LNCaP clone FGC (cell line): Measurements from ENCODE around the gene ATP5PD.
"Not testable (repeated sequence)": the region's sequence is repeated elsewhere in the genome, so short reads cannot be mapped to it uniquely, and the experiment has no call there.

ENCODE experiments used
- DNase-seq: peaks from one replicate; pipeline ENCODE4 v3.0.0-alpha.2; 2011; ENCODE audit warnings: low read depth
- H3K4me3 ChIP-seq: 2 replicates; pipeline ENCODE4 v1.5.1; 2011; ENCODE audit warnings: mild to moderate bottlenecking, low read depth, low read length, control low read depth
- CTCF ChIP-seq: IDR thresholded peaks from 2 replicates; pipeline ENCODE4 v1.5.1; 2012; ENCODE audit warnings: mild to moderate bottlenecking; ENCODE audit not compliant: control insufficient read depth, insufficient read depth; ENCODE audit errors: extremely low read depth

ATP5PD gene

DNA sequence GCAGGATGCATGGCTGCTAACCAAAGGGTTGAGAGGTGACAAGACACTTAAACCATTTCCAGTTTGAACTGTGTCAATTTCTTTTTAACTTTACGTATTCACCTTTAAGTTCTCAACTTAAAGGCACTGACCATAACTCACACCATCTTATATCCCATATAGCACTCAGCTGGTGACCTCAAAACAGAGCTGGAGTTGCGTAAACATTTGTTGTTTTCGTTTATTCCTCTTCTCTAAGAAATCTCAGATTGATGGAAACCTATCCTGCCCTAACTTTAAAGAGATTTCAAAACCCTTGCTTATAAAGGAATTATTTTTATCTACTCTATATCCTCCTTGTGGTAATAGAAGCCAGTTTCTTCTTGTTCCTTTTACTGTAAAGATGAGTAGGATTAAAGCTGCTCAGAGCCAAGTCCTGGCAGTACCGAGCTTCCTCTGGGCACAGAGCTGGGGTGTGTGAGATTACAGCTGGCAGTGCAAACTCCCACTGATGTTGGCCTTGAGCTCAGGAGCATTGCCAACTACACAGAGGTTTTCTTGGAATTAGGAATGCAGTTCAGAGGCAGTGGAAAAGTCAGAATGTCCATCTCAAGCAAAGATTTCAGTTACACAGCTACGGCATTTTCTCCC is 1.6 kb upstream of the ATP5PD start:
- TF ChIP-seq CTCF, result no peak
- peak overlapping the region; percentile 95 for H3K4me3 ChIP-seq
- no peak for DNase-seq

DNA sequence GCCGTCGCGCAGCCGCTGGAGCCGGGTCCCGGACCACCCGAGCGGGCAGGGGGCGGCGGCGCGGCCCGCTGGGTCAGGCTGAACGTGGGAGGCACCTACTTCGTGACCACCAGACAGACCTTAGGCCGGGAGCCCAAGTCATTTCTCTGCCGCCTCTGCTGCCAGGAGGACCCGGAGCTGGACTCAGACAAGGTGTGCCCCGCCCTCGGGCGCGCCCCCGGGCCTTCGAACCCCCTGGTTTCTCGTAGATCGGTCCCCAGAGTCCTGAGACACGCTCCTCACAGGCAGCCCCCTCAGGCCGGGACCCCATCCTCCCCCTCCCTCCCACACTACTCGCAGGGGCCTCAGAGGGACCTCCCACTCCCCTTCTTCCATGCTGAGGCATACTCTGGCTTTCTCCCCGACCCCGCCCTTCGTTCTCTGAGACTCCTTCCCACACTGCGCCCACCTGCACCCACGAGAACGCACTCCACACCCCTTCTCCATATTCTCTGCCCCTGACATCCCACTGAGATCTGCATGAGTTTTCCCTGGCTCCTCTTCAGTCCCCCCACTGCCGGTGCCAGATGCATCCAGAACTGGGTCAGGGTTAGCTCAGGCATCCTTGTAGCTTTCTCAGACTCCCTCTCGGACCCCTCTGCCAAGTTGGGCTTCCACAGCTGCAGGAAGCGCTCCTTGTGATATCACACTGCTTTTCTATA is 779 bp upstream of the ATP5PD start:
- no peak for DNase-seq
- peak overlapping the region; percentile 95 for H3K4me3 ChIP-seq
- TF ChIP-seq CTCF, result no peak

GRCh38 chr17:75045946-75046406 is 793 bp downstream of the ATP5PD start:
- H3K4me3 ChIP-seq, result peak overlapping the region; percentile 95
- DNase-seq, result not testable (repeated sequence)

DNA sequence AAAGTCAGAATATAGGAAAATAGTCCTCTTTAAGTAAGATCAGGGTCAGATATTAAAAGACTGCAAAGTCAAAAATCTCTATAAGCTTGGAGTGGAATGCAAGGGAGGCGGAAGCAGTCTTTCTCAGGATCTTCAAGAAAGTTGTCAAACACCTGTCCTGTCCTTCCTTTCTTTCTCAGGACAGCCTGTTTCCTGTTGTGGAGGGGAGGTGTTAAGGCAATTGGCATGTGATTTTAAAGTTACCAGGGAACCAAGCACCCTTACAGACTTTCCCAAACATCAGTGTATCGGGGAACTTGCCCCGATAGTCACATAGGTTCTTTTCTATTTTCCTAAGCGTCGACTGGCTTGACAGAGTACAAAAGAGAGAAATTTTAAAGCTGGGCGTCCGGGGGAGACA is 2.1 kb downstream of the ATP5PD start:
- TF ChIP-seq CTCF, result no peak
- DNase-seq, result no peak
- H3K4me3 ChIP-seq, result no peak overlapping the region

DNA sequence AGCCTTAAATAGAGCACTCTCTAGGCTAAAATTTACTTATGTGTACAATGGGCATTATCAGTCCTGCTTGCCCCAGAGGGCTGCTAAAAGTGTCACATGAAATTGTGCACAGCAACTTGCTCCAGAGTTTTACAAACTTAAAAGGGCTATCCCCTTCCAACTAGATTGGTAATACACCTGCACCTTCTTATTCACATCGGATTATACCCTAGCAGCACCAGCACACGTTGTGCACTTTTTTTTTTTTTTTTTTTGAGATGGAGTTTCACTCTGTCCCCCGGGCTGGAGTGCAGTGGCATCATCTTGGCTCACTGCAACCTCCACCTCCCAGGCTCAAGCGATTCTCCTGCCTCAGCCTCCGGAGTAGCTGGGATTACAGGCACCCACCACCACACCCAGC is 3.0 kb downstream of the ATP5PD start:
- not testable (repeated sequence) for DNase-seq, H3K4me3 ChIP-seq

DNA sequence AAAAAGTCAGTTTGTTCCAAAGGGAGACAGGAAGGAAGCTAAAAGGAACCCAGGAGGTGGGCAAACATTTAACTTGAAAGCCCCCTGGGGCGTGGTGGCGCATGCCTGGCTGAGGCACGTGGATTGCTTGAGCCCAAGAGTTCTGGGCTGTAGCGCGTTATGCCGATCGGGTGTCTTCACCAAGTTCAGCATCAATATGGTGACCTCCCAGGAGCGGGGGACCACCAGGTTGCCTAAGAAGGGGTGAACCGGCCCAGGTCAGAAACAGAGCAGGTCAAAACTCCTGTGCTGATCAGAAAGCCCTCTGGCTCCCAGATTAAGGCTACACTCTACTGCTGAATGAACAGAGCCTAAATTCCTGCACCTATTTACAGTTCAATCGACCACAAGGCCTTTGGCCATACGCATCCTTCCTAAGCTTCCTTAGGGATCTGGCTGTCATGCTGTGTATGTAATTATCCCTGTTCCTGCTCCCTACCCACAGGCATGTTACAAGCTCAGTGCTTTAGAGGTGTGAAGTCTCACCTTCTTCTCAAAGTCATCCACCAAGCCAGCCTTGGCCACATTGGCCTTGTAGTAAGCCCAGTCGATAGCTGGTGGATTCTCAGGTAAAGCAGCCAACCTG is 5.0 kb downstream of the ATP5PD start:
- no peak overlapping the region for H3K4me3 ChIP-seq
- DNase-seq, result no peak
- TF ChIP-seq CTCF, result no peak

GRCh38 chr17:75039238-75039637 is 7.5 kb downstream of the ATP5PD start:
- no peak overlapping the region for H3K4me3 ChIP-seq
- no peak for DNase-seq
- TF ChIP-seq CTCF, result no peak

DNA sequence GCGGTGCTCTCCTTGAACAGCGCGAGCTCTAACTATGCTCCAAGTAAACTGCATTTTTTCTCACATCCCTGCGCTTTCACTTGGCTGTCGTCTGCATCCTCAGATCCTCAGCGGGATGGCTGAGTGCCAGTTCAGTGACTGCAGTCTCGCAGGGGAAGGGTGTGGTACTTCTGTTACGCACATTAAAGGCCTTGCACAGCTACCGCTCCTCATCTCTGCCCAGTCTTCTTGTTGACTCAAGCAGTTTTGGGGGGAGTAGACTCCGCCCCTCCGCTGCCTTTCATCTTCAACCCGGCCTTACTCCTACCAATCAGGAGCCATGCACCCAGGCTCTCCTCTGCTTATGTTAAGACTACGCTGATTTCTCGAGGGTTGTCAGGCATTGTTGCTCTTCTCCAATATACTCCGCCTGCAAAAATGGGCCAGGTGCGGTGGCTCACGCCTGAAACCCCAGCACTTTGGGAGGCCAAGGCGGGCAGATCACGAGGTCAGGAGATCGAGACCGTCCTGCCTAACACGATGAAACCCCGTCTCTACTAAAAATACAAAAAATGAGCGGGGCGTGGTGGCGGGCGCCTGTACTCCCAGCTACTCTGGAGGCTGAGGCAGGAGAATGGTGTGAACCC is 10.0 kb downstream of the ATP5PD start:
- TF ChIP-seq CTCF, result no peak
- H3K4me3 ChIP-seq, result no peak overlapping the region
- DNase-seq, result no peak
